ENCODE data around the gene DNAJB6. TPM values are rescaled to one million over a fixed set of nuclear protein-coding genes. Genes with fewer than 3 reads are reported as not detected.

The DNAJB6 gene
- total RNA-seq, 1 experiment from 2014 or later, result 82.5 TPM

DNA sequence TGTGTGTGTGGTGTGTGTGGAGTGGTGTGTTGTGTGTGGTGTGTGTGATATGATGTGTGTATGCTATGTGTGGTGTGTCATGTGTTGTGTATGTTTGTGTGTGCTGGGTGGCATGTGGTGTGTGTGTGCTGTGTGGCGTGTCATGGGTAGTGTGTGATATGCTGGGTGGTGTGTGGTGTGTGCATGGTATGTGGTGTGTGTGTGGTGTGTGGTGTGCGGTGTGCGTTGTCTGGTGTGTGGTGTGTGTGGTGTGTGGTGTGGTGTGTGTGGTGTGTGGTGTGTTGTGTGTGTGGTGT, 37.5 kb upstream of the DNAJB6 start:
- Histone ChIP-seq H3K9ac (ENCODE audit: low read length) (peak overlapping the region; percentile 62), H3K4me2 (ENCODE audit: low read length) (peak overlapping the region; percentile 85), H3K9me3 (ENCODE audit: control insufficient read depth in 1 of 2, insufficient read depth in 1 of 2, low read depth in 1 of 2, low read length in 2 of 2) (no peaks in the 10 kb centered on the region), H3K27me3 (ENCODE audit: insufficient read depth, low read length) (no peaks in the 10 kb centered on the region), H3K27ac (ENCODE audit: low read depth, low read length) (peak overlapping the region; percentile 66), H3K9me2 (ENCODE audit: insufficient read depth) (no peaks in the 10 kb centered on the region), H4K20me1 (ENCODE audit: insufficient read depth) (no peaks in the 10 kb centered on the region), H3K4me3 (replicated peaks in 1 of 2; ENCODE audit: low read depth in 1 of 2, low read length in 2 of 2) (peak overlapping the region; percentile 33 to 56), H2AFZ (ENCODE audit: low read depth, low read length, poor library complexity, severe bottlenecking) (no peak overlapping the region), H3K79me2 (ENCODE audit: insufficient read depth, low read length) (no peaks in the 10 kb centered on the region), H3K4me1 (ENCODE audit: control insufficient read depth in 1 of 2, insufficient read depth in 2 of 2, low read length in 2 of 2) (peaks cover 26 to 59% of the 10 kb centered on the region in 2 experiments), H3K36me3 (ENCODE audit: control insufficient read depth in 1 of 2, insufficient read depth in 2 of 2, low read length in 2 of 2) (no peaks in the 10 kb centered on the region)
- CTCF ChIA-PET, result interaction anchor here (1.0 kb wide), 1 partner anchor 40 kb away, joined by 4 read pairs; no protein-coding TSS in a partner anchor
- no TSS peak for BruUV-seq (replicated peaks)
- RAD21 ChIA-PET (ENCODE audit: low non-redundant PET in 1 of 2, low total read pairs in 2 of 2, uncharacterized antibody in 2 of 2, unreplicated experiment in 2 of 2), result interaction anchor here in 1 of 2 experiments (0.6 kb wide), 1 partner anchor 239 kb away, joined by 3 read pairs; no protein-coding TSS in a partner anchor
- DNase-seq (ENCODE audit: low read depth, low spot score) (no peak), ATAC-seq (peak; percentile 1; the same call in 1 of the 2 replicates)
- TF ChIP-seq YY1 (IDR thresholded peaks at IDR 0.05; ENCODE audit: extremely low read depth, insufficient replicate concordance, low read depth, low read length) (no peak), EZH2 (IDR thresholded peaks at IDR 0.05) (no peak), CEBPB (IDR thresholded peaks at IDR 0.05; ENCODE audit: low read depth) (no peak), EGR1 (IDR thresholded peaks at IDR 0.05; ENCODE audit: low read depth) (no peak), JUND (IDR thresholded peaks at IDR 0.05) (no peak), ZFX (IDR thresholded peaks at IDR 0.05) (no peak), CBX3 (IDR thresholded peaks at IDR 0.05; ENCODE audit: low read depth) (no peak; the same call in 1 of the 2 replicates), ELF1 (IDR thresholded peaks at IDR 0.05; ENCODE audit: borderline replicate concordance, low read depth) (no peak)
- TF ChIP-seq, protein P1, sequence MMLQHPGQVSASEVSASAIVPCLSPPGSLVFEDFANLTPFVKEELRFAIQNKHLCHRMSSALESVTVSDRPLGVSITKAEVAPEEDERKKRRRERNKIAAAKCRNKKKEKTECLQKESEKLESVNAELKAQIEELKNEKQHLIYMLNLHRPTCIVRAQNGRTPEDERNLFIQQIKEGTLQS (IDR thresholded peaks at IDR 0.05), result no peak
- POLR2A ChIA-PET, result no interaction called here
- intact Hi-C loops (cut with micrococcal nuclease), result no loop called here

GRCh38 chr7:157299613-157300368, 37.0 kb upstream of the DNAJB6 start:
- TF ChIP-seq RAD21 (IDR thresholded peaks at IDR 0.05; ENCODE audit: low read depth), result no peak
- peak in 2 of 3 experiments; percentile 46 to 60; a peak in 3 of 6 replicates for TF ChIP-seq CTCF (IDR thresholded peaks at IDR 0.05 in 2 of 3, conservative IDR thresholded peaks at IDR 0.05 in 1 of 3; ENCODE audit: borderline replicate concordance in 1 of 3, insufficient read depth in 1 of 3, low read depth in 2 of 3, low read length in 2 of 3)
- no peak for TF ChIP-seq CEBPB (IDR thresholded peaks at IDR 0.05; ENCODE audit: low read depth)
- no peak for TF ChIP-seq ZFX (IDR thresholded peaks at IDR 0.05)
- TF ChIP-seq POLR2AphosphoS5 (IDR thresholded peaks at IDR 0.05; ENCODE audit: low read depth, low read length), result no peak; the same call in 1 of the 2 replicates
- no peak for TF ChIP-seq SP1 (IDR thresholded peaks at IDR 0.05; ENCODE audit: low read depth)
- no peak for TF ChIP-seq ZBTB33 (IDR thresholded peaks at IDR 0.05; ENCODE audit: extremely low read depth, insufficient replicate concordance, low read length)
- TF ChIP-seq MAX (IDR thresholded peaks at IDR 0.05), result peak; percentile 58
- peaks cover 26 to 62% of the 10 kb centered on the region in 2 experiments for H3K4me1 ChIP-seq (ENCODE audit: control insufficient read depth in 1 of 2, insufficient read depth in 2 of 2, low read length in 2 of 2)
- CTCF ChIA-PET, result interaction anchor here (1.0 kb wide), 1 partner anchor 40 kb away, joined by 4 read pairs; no protein-coding TSS in a partner anchor
- BruUV-seq (replicated peaks), result no TSS peak
- RAD21 ChIA-PET (ENCODE audit: low non-redundant PET in 1 of 2, low total read pairs in 2 of 2, uncharacterized antibody in 2 of 2, unreplicated experiment in 2 of 2), result interaction anchor here in 1 of 2 experiments (0.6 kb wide), 1 partner anchor 239 kb away, joined by 3 read pairs; no protein-coding TSS in a partner anchor
- H2AFZ ChIP-seq (ENCODE audit: low read depth, low read length, poor library complexity, severe bottlenecking), result peak overlapping the region; percentile 32
- H3K9me2 ChIP-seq (ENCODE audit: insufficient read depth), result no peaks in the 10 kb centered on the region
- DNase-seq (ENCODE audit: low read depth, low spot score) (peak; percentile 36), ATAC-seq (peak; percentile 75)
- no peaks in the 10 kb centered on the region for H3K9me3 ChIP-seq (ENCODE audit: control insufficient read depth in 1 of 2, insufficient read depth in 1 of 2, low read depth in 1 of 2, low read length in 2 of 2)
- H3K79me2 ChIP-seq (ENCODE audit: insufficient read depth, low read length), result no peaks in the 10 kb centered on the region
- H3K36me3 ChIP-seq (ENCODE audit: control insufficient read depth in 1 of 2, insufficient read depth in 2 of 2, low read length in 2 of 2), result no peaks in the 10 kb centered on the region
- POLR2A ChIA-PET, result no interaction called here
- H3K27me3 ChIP-seq (ENCODE audit: insufficient read depth, low read length), result no peaks in the 10 kb centered on the region
- peak overlapping the region; percentile 33 to 56 for H3K4me3 ChIP-seq (replicated peaks in 1 of 2; ENCODE audit: low read depth in 1 of 2, low read length in 2 of 2)
- intact Hi-C loops (cut with micrococcal nuclease), result no loop called here
- peak overlapping the region; percentile 66 for H3K27ac ChIP-seq (ENCODE audit: low read depth, low read length)
- peak overlapping the region; percentile 85 for H3K4me2 ChIP-seq (ENCODE audit: low read length)
- peak overlapping the region; percentile 62 for H3K9ac ChIP-seq (ENCODE audit: low read length)
- no peaks in the 10 kb centered on the region for H4K20me1 ChIP-seq (ENCODE audit: insufficient read depth)
